Measurements from ENCODE around the gene PSMA5.
"Not testable (repeated sequence)": the region's sequence is repeated elsewhere in the genome, so short reads cannot be mapped to it uniquely, and the experiment has no call there.

Gene PSMA5

GRCh38 chr1:109392037-109392787, 34.0 kb downstream of the PSMA5 start:
- DNase-seq (ENCODE audit: low read depth), result no peak

GRCh38 chr1:109391626-109392025, 34.6 kb downstream of the PSMA5 start:
- no peak for DNase-seq (ENCODE audit: low read depth)

- DNase-seq (ENCODE audit: low read depth), result no peak
Observed at GRCh38 chr1:109391157-109391556, 35.1 kb downstream of the PSMA5 start.

- no peak for DNase-seq (ENCODE audit: low read depth)
Observed at GRCh38 chr1:109389638-109390341, 36.5 kb downstream of the PSMA5 start.

- DNase-seq (ENCODE audit: low read depth), result no peak
Observed at GRCh38 chr1:109388884-109389637, 37.2 kb downstream of the PSMA5 start.

- DNase-seq (ENCODE audit: low read depth), result no peak
Observed at GRCh38 chr1:109388208-109388711, 38.0 kb downstream of the PSMA5 start.

GRCh38 chr1:109386054-109386717, 40.1 kb downstream of the PSMA5 start:
- DNase-seq (ENCODE audit: low read depth), result no peak

GRCh38 chr1:109385417-109385816, 40.8 kb downstream of the PSMA5 start:
- DNase-seq (ENCODE audit: low read depth), result no peak

- no peak for DNase-seq (ENCODE audit: low read depth)
Observed at GRCh38 chr1:109383854-109384253, 42.4 kb downstream of the PSMA5 start.

GRCh38 chr1:109383087-109383779, 43.0 kb downstream of the PSMA5 start:
- DNase-seq (ENCODE audit: low read depth), result no peak

GRCh38 chr1:109381573-109381972, 44.7 kb downstream of the PSMA5 start:
- no peak for DNase-seq (ENCODE audit: low read depth)

- DNase-seq (ENCODE audit: low read depth), result no peak
Observed at GRCh38 chr1:109379907-109380306, 46.3 kb downstream of the PSMA5 start.

GRCh38 chr1:109379422-109379821, 46.8 kb downstream of the PSMA5 start:
- no peak for DNase-seq (ENCODE audit: low read depth)

- no peak for DNase-seq (ENCODE audit: low read depth)
Observed at GRCh38 chr1:109377698-109378097, 48.5 kb downstream of the PSMA5 start.

GRCh38 chr1:109373696-109374095, 52.6 kb downstream of the PSMA5 start:
- not testable (repeated sequence) for DNase-seq (ENCODE audit: low read depth)

- DNase-seq (ENCODE audit: low read depth), result no peak
Observed at GRCh38 chr1:109373126-109373525, 53.1 kb downstream of the PSMA5 start.

GRCh38 chr1:109372281-109372680, 54.0 kb downstream of the PSMA5 start:
- DNase-seq (ENCODE audit: low read depth), result no peak

GRCh38 chr1:109371341-109371739, 54.9 kb downstream of the PSMA5 start:
- DNase-seq (ENCODE audit: low read depth), result no peak

GRCh38 chr1:109370712-109371340, 55.4 kb downstream of the PSMA5 start:
- peak; percentile 69 for DNase-seq (ENCODE audit: low read depth)

GRCh38 chr1:109369167-109369746, 57.0 kb downstream of the PSMA5 start:
- DNase-seq (ENCODE audit: low read depth), result no peak

- no peak for DNase-seq (ENCODE audit: low read depth)
Observed at GRCh38 chr1:109368464-109368863, 57.8 kb downstream of the PSMA5 start.

Data from CMK (cell line).